AG04450 (cell line): ENCODE data around the gene NMNAT3. TPM values are rescaled to one million over a fixed set of nuclear protein-coding genes. Genes with fewer than 3 reads are reported as not detected.

Source experiments
- CTCF ChIA-PET: fragments of 300-600, 350-600 bp; formaldehyde crosslinking; extraction: SDS; loops from one replicate; lab custom pipeline; 2022; ENCODE audit warnings: antibody characterized with exemption, inconsistent platforms; lab: Charles Lee
- POLR2A ChIA-PET: fragments of 350-600 bp; formaldehyde crosslinking; extraction: SDS; loops from one replicate; lab custom pipeline; 2021; ENCODE audit warnings: antibody characterized with exemption, inconsistent platforms; lab: Yijun Ruan, JAX
- DNase-seq: peaks from one replicate; pipeline ENCODE4 v3.0.0-alpha.2; 2011; ENCODE audit warnings: low read depth, low spot score
- H3K27ac ChIP-seq: one replicate; pipeline ENCODE4 v1.5.1; 2012; ENCODE audit warnings: low read depth, low read length, control low read depth
- H3K27me3 ChIP-seq: one replicate; pipeline ENCODE4 v1.6.0; 2012; ENCODE audit warnings: low read length; ENCODE audit not compliant: control insufficient read depth, insufficient read depth
- H3K4me3 ChIP-seq: 2 replicates; pipeline ENCODE4 v1.5.1; 2011; ENCODE audit warnings: mild to moderate bottlenecking, low read depth, low read length, control low read depth
- H3K9me3 ChIP-seq: 2 replicates; pipeline ENCODE4 v1.5.1; 2012; ENCODE audit warnings: low read length; ENCODE audit not compliant: control insufficient read depth, insufficient read depth
- CTCF ChIP-seq: IDR thresholded peaks from 2 replicates; pipeline ENCODE4 v1.5.1; 2011; ENCODE audit warnings: low read depth, low read length, control low read depth, inconsistent platforms
- polyA plus RNA-seq: library from polyadenylated mRNA; depleted of rRNA; stranded (reverse); fragments of >200 nt; gene quantifications from 2 replicates; pipeline ENCODE4 v1.2.3, GENCODE V29; 2011

NMNAT3 gene
- polyA plus RNA-seq, 1 experiment, result 0.22 TPM

- no peak overlapping the region for H3K27ac ChIP-seq
- ChIA-PET CTCF (interaction anchor here (4.8 kb wide), 1 partner anchor 133 kb away, joined by 126 read pairs; no protein-coding TSS in a partner anchor), POLR2A (no interaction called here)
- no peak for TF ChIP-seq CTCF
- DNase-seq, result no peak
- H3K9me3 ChIP-seq, result no peaks in the 10 kb centered on the region
- no peak overlapping the region for H3K4me3 ChIP-seq
- peaks cover 4% of the 10 kb centered on the region for H3K27me3 ChIP-seq
Observed at GRCh38 chr3:139558351-139559266, 119.2 kb downstream of the NMNAT3 start.

- Histone ChIP-seq H3K27ac (no peak overlapping the region), H3K27me3 (peaks cover 6% of the 10 kb centered on the region), H3K4me3 (no peak overlapping the region), H3K9me3 (no peaks in the 10 kb centered on the region)
- ChIA-PET POLR2A (no interaction called here), CTCF (interaction anchor here (1.0 kb wide), 1 partner anchor 129 kb away, joined by 3 read pairs; no protein-coding TSS in a partner anchor)
- TF ChIP-seq CTCF, result no peak
- DNase-seq, result no peak
Observed at GRCh38 chr3:139557041-139557440, 120.7 kb downstream of the NMNAT3 start.

- no peak for TF ChIP-seq CTCF
- no peak for DNase-seq
- Histone ChIP-seq H3K9me3 (no peaks in the 10 kb centered on the region), H3K27me3 (peaks cover 6% of the 10 kb centered on the region), H3K4me3 (no peak overlapping the region), H3K27ac (no peak overlapping the region)
- ChIA-PET POLR2A (no interaction called here), CTCF (no interaction called here)
Observed at GRCh38 chr3:139555249-139555648, 122.5 kb downstream of the NMNAT3 start.

GRCh38 chr3:139554628-139555027 is 123.1 kb downstream of the NMNAT3 start:
- TF ChIP-seq CTCF, result no peak
- CTCF ChIA-PET, result no interaction called here
- Histone ChIP-seq H3K27me3 (peaks cover 6% of the 10 kb centered on the region), H3K9me3 (no peaks in the 10 kb centered on the region), H3K27ac (no peak overlapping the region), H3K4me3 (no peak overlapping the region)
- POLR2A ChIA-PET, result no interaction called here
- DNase-seq, result no peak
